ENCODE results near the gene PLOD1. TPM values are rescaled to one million over a fixed set of nuclear protein-coding genes. Genes with fewer than 3 reads are reported as not detected.

Gene PLOD1
- total RNA-seq, 4 donors from 2014 or later = 14.6 to 324 (median 55.8) TPM

DNA sequence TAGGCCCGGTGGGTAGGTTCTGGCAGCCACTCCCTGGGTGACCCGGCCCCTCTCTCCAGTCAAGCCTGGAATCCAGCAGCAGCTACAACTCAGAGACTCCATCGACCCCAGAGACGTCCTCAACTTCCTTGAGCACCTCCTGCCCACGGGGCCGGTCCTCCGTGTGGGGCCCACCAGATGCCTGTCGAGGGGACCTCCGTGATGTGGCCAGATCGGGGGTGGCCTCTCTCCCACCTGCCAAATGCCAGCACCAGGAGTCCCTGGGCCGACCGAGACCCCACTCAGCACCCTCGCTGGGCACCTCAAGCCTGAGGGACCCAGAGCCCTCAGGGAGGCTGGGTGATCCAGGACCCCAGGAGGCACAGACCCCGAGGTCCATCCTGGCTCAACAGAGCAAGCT, 87.5 kb downstream of the PLOD1 start:
- no peak overlapping the region for H3K4me3 ChIP-seq
- DNase-seq = no peak
- no peaks in the 10 kb centered on the region for H3K9me3 ChIP-seq
- H3K27ac ChIP-seq = no peak overlapping the region
- H3K36me3 ChIP-seq = no peaks in the 10 kb centered on the region
- H3K4me1 ChIP-seq = no peaks in the 10 kb centered on the region
- TF ChIP-seq, protein P1, sequence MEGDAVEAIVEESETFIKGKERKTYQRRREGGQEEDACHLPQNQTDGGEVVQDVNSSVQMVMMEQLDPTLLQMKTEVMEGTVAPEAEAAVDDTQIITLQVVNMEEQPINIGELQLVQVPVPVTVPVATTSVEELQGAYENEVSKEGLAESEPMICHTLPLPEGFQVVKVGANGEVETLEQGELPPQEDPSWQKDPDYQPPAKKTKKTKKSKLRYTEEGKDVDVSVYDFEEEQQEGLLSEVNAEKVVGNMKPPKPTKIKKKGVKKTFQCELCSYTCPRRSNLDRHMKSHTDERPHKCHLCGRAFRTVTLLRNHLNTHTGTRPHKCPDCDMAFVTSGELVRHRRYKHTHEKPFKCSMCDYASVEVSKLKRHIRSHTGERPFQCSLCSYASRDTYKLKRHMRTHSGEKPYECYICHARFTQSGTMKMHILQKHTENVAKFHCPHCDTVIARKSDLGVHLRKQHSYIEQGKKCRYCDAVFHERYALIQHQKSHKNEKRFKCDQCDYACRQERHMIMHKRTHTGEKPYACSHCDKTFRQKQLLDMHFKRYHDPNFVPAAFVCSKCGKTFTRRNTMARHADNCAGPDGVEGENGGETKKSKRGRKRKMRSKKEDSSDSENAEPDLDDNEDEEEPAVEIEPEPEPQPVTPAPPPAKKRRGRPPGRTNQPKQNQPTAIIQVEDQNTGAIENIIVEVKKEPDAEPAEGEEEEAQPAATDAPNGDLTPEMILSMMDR (IDR thresholded peaks at IDR 0.05) = no peak
- TF ChIP-seq POLR2A (IDR thresholded peaks at IDR 0.05) = no peak
- no peaks in the 10 kb centered on the region for H3K27me3 ChIP-seq
- intact Hi-C loops (cut with DNase I; ENCODE audit: low total_unique reads) = no loop called here

Small RNAs within 50 kb of the gene (small RNA-seq; reads per million reads assigned to genes)
- gene AL096840.1 = not detected
- not detected for gene RF00019
- gene RNU5E-4P = 0.36 reads per million

Other genes with a start within 250 kb of the PLOD1 start
- under 1 TPM in 2 of 4 donors, not detected in 2; 0.06 to 0.41 TPM for gene DRAXIN, start 243.0 kb upstream of the PLOD1 start, total RNA-seq
- gene AGTRAP, start 198.6 kb upstream of the PLOD1 start, total RNA-seq = 10 to 100 TPM in 3 of 4 donors, 1 to 10 TPM in 1; 4.1 to 34.7 (median 31.2) TPM
- under 1 TPM in 2 of 4 donors, not detected in 2; 0.21 to 0.82 TPM for gene C1orf167, start 172.5 kb upstream of the PLOD1 start, total RNA-seq
- 10 to 100 TPM; 15.0 to 56.8 (median 29.9) TPM for gene MTHFR, start 128.8 kb upstream of the PLOD1 start, total RNA-seq
- gene CLCN6, start 128.5 kb upstream of the PLOD1 start, total RNA-seq = 10 to 100 TPM; 14.6 to 31.5 (median 22.7) TPM
- not detected for gene NPPA, start 86.9 kb upstream of the PLOD1 start, total RNA-seq
- not detected for gene NPPB, start 75.8 kb upstream of the PLOD1 start, total RNA-seq
- 10 to 100 TPM; 33.1 to 60.7 (median 39.7) TPM for gene KIAA2013, start 8.3 kb upstream of the PLOD1 start, total RNA-seq
- 10 to 100 TPM; 15.6 to 69.5 (median 35.1) TPM for gene MFN2, start 45.7 kb downstream of the PLOD1 start, total RNA-seq
- 10 to 100 TPM in 3 of 4 donors, 1 to 10 TPM in 1; 1.2 to 44.8 (median 33.6) TPM for gene MIIP, start 84.8 kb downstream of the PLOD1 start, total RNA-seq
- gene TNFRSF8, start 128.6 kb downstream of the PLOD1 start, total RNA-seq = 1 to 10 TPM in 2 of 4 donors, under 1 TPM in 2; 0.26 to 2.4 (median 0.85) TPM
- gene TNFRSF1B, start 232.3 kb downstream of the PLOD1 start, total RNA-seq = 10 to 100 TPM in 3 of 4 donors, 1 to 10 TPM in 1; 8.8 to 53.4 (median 24.2) TPM

All from uterus (tissue), 4 donors.